ENCODE measurements around the gene RAB11FIP4. TPM values are rescaled to one million over a fixed set of nuclear protein-coding genes. Genes with fewer than 3 reads are reported as not detected.
"Not testable (repeated sequence)": the region's sequence is repeated elsewhere in the genome, so short reads cannot be mapped to it uniquely, and the experiment has no call there.

The RAB11FIP4 gene
- total RNA-seq: 10 to 100 TPM; 33.6 to 82.4 (median 61.8) TPM
- polyA plus RNA-seq: 10 to 100 TPM; 16.1 to 28.1 TPM
- total RNA-seq: 175 reads per million, percentile 92 among the genes with 10 or more reads in this experiment

DNA sequence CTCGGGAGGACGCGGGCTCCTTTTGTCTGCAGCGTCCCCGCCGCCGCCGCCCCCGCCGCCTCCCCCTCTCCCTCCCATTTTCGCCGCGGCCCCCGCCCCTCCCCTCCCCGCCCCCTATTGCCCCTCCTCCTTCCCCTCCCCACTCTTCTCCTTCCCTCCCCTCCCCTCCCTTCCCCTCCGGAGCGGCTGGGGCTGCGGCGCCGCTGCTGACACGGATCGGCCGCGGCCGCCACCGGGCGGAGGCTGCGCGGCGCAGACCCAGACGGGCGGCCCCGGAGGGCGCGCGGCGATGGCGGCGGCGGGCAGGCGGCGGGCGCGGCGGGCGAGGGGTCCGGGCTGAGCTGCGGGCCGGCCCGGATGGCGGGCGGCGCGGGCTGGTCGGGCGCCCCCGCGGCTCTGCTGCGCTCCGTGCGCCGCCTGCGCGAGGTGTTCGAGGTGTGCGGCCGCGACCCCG, at the start of gene RAB11FIP4:
TSS of gene RAB11FIP4 (plus strand) at position 180 of the 454 bp plus-strand sequence. CDS start at position 358, 178 bp downstream.
- Histone ChIP-seq H3K36me3 (ENCODE audit: control insufficient read depth in 2 of 3, insufficient read depth in 3 of 3, low read length in 3 of 3) (no peaks in the 10 kb centered on the region), H3K27me3 (ENCODE audit: control insufficient read depth in 2 of 2, insufficient read depth in 2 of 2, low read length in 2 of 2) (no peaks in the 10 kb centered on the region), H3K27ac (ENCODE audit: low read depth, low read length) (no peak within 1 kb of the TSS), H3K9me3 (ENCODE audit: control insufficient read depth in 2 of 3, low read length in 3 of 3) (no peaks in the 10 kb centered on the region), H3K4me1 (ENCODE audit: control insufficient read depth in 2 of 2, insufficient read depth in 2 of 2, low read length in 2 of 2) (no peaks in the 10 kb centered on the region), H3K4me3 (ENCODE audit: low read length) (no peak within 1 kb of the TSS)
- ATAC-seq: peak; percentile 60
- no peaks in the 10 kb centered on the region for H3K36me3 Mint-ChIP-seq
- peak in 1 of 9 donors; percentile 28 for DNase-seq
- peaks cover 0 to 3% (median 0%) of the 10 kb centered on the region in 11 donors for H3K9me3 Mint-ChIP-seq
- CTCF ChIA-PET: no interaction called here
- H3K4me1 Mint-ChIP-seq: peaks cover 10 to 17% (median 16%) of the 10 kb centered on the region in 7 donors
- POLR2A ChIA-PET: no interaction called here
- intact Hi-C loops (cut with micrococcal nuclease): loop anchor here in 1 of 2 donors (2.0 kb wide), 1 partner anchor 45 kb away; no protein-coding TSS in a partner anchor
- no peak within 1 kb of the TSS for H3K27ac Mint-ChIP-seq
- H3K27me3 Mint-ChIP-seq: peaks cover 37 to 68% (median 44%) of the 10 kb centered on the region in 5 donors
- H3K4me3 Mint-ChIP-seq: peak within 1 kb of the TSS; percentile 67 to 86 (median 75)

- H3K27ac Mint-ChIP-seq; H3K4me1 ChIP-seq (ENCODE audit: control insufficient read depth in 2 of 2, insufficient read depth in 2 of 2, low read length in 2 of 2); H3K9me3 ChIP-seq (ENCODE audit: control insufficient read depth in 2 of 3, low read length in 3 of 3); H3K4me3 ChIP-seq (ENCODE audit: low read length); H3K27me3 ChIP-seq (ENCODE audit: control insufficient read depth in 2 of 2, insufficient read depth in 2 of 2, low read length in 2 of 2); intact Hi-C loops (cut with micrococcal nuclease); POLR2A ChIA-PET; H3K27me3 Mint-ChIP-seq; H3K4me1 Mint-ChIP-seq; DNase-seq; ATAC-seq; CTCF ChIA-PET; H3K9me3 Mint-ChIP-seq; H3K27ac ChIP-seq (ENCODE audit: low read depth, low read length); H3K4me3 Mint-ChIP-seq: not testable (repeated sequence)
- H3K36me3 ChIP-seq (ENCODE audit: control insufficient read depth in 2 of 3, insufficient read depth in 3 of 3, low read length in 3 of 3): peaks cover 0 to 19% (median 5%) of the 10 kb centered on the region in 3 experiments
- peaks cover 9 to 43% (median 19%) of the 10 kb centered on the region in 5 donors for H3K36me3 Mint-ChIP-seq
Measured at GRCh38 chr17:31345191-31345747, 46.2 kb upstream of the RAB11FIP4 start.

DNA sequence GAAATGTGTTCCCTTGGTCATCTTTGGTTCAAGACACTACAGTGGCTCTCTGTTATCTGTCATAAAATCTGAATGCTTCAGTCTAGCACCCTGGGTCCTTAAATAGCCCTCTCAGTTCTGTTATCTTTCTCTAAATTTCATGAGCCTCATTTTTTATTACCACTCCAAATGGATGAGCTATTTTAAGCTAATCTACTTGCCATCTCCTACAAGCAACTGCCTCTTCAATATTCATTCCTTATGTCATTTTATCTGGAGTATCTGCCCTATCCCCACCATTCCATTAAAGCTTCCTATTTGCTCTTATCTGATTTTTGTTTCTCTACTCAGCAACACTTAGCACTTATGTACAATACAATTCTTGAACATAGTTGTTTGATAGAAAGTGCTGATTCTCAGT, 42.0 kb upstream of the RAB11FIP4 start:
- no peak overlapping the region for H3K4me3 ChIP-seq (ENCODE audit: low read length)
- POLR2A ChIA-PET: interaction anchor here (0.6 kb wide), 1 partner anchor 969 kb away, joined by 4 read pairs; no protein-coding TSS in a partner anchor
- no peaks in the 10 kb centered on the region for H3K9me3 ChIP-seq (ENCODE audit: control insufficient read depth in 2 of 3, low read length in 3 of 3)
- no peaks in the 10 kb centered on the region for H3K9me3 Mint-ChIP-seq
- H3K4me1 Mint-ChIP-seq: no peaks in the 10 kb centered on the region
- no peaks in the 10 kb centered on the region for H3K27me3 ChIP-seq (ENCODE audit: control insufficient read depth in 2 of 2, insufficient read depth in 2 of 2, low read length in 2 of 2)
- H3K27ac Mint-ChIP-seq: peak overlapping the region in 2 of 9 donors; percentile 14 to 49
- CTCF ChIA-PET: interaction anchor here (0.8 kb wide), 1 partner anchor 56 kb away, joined by 3 read pairs; no protein-coding TSS in a partner anchor
- intact Hi-C loops (cut with micrococcal nuclease): no loop called here
- no peak for ATAC-seq
- no peak for DNase-seq
- no peak overlapping the region for H3K4me3 Mint-ChIP-seq
- H3K36me3 ChIP-seq (ENCODE audit: control insufficient read depth in 2 of 3, insufficient read depth in 3 of 3, low read length in 3 of 3): peaks cover 2 to 22% (median 3%) of the 10 kb centered on the region in 3 experiments
- no peaks in the 10 kb centered on the region for H3K27me3 Mint-ChIP-seq
- H3K27ac ChIP-seq (ENCODE audit: low read depth, low read length): no peak overlapping the region
- H3K36me3 Mint-ChIP-seq: peaks cover 13 to 45% (median 21%) of the 10 kb centered on the region in 5 donors
- no peaks in the 10 kb centered on the region for H3K4me1 ChIP-seq (ENCODE audit: control insufficient read depth in 2 of 2, insufficient read depth in 2 of 2, low read length in 2 of 2)

GRCh38 chr17:31355935-31356334, 35.5 kb upstream of the RAB11FIP4 start:
- DNase-seq (no peak), ATAC-seq (no peak)
- intact Hi-C loops (cut with micrococcal nuclease): no loop called here
- Histone ChIP-seq H3K36me3 (ENCODE audit: control insufficient read depth in 2 of 3, insufficient read depth in 3 of 3, low read length in 3 of 3) (peaks cover 0 to 31% (median 25%) of the 10 kb centered on the region in 3 experiments), H3K9me3 (ENCODE audit: control insufficient read depth in 2 of 3, low read length in 3 of 3) (no peaks in the 10 kb centered on the region), H3K27ac (ENCODE audit: low read depth, low read length) (no peak overlapping the region), H3K4me1 (ENCODE audit: control insufficient read depth in 2 of 2, insufficient read depth in 2 of 2, low read length in 2 of 2) (no peaks in the 10 kb centered on the region), H3K27me3 (ENCODE audit: control insufficient read depth in 2 of 2, insufficient read depth in 2 of 2, low read length in 2 of 2) (no peaks in the 10 kb centered on the region), H3K4me3 (ENCODE audit: low read length) (no peak overlapping the region)
- Mint-ChIP-seq H3K27ac (no peak overlapping the region), H3K9me3 (no peaks in the 10 kb centered on the region), H3K4me1 (no peaks in the 10 kb centered on the region), H3K4me3 (no peak overlapping the region), H3K27me3 (no peaks in the 10 kb centered on the region), H3K36me3 (peaks cover 11 to 66% (median 23%) of the 10 kb centered on the region in 5 donors)
- ChIA-PET POLR2A (no interaction called here), CTCF (no interaction called here)

- Mint-ChIP-seq H3K36me3 (peaks cover 11 to 67% (median 27%) of the 10 kb centered on the region in 5 donors), H3K4me3 (no peak overlapping the region), H3K9me3 (no peaks in the 10 kb centered on the region), H3K27ac (no peak overlapping the region), H3K27me3 (no peaks in the 10 kb centered on the region), H3K4me1 (no peaks in the 10 kb centered on the region)
- no peaks in the 10 kb centered on the region for H3K27me3 ChIP-seq (ENCODE audit: control insufficient read depth in 2 of 2, insufficient read depth in 2 of 2, low read length in 2 of 2)
- H3K9me3 ChIP-seq (ENCODE audit: control insufficient read depth in 2 of 3, low read length in 3 of 3): no peaks in the 10 kb centered on the region
- no peak overlapping the region for H3K4me3 ChIP-seq (ENCODE audit: low read length)
- no peak overlapping the region for H3K27ac ChIP-seq (ENCODE audit: low read depth, low read length)
- H3K4me1 ChIP-seq (ENCODE audit: control insufficient read depth in 2 of 2, insufficient read depth in 2 of 2, low read length in 2 of 2): no peaks in the 10 kb centered on the region
- ATAC-seq (no peak), DNase-seq (no peak)
- CTCF ChIA-PET: no interaction called here
- POLR2A ChIA-PET: no interaction called here
- H3K36me3 ChIP-seq (ENCODE audit: control insufficient read depth in 2 of 3, insufficient read depth in 3 of 3, low read length in 3 of 3): peaks cover 0 to 31% (median 28%) of the 10 kb centered on the region in 3 experiments
- intact Hi-C loops (cut with micrococcal nuclease): no loop called here
Measured at GRCh38 chr17:31357091-31357490, 34.4 kb upstream of the RAB11FIP4 start.

DNA sequence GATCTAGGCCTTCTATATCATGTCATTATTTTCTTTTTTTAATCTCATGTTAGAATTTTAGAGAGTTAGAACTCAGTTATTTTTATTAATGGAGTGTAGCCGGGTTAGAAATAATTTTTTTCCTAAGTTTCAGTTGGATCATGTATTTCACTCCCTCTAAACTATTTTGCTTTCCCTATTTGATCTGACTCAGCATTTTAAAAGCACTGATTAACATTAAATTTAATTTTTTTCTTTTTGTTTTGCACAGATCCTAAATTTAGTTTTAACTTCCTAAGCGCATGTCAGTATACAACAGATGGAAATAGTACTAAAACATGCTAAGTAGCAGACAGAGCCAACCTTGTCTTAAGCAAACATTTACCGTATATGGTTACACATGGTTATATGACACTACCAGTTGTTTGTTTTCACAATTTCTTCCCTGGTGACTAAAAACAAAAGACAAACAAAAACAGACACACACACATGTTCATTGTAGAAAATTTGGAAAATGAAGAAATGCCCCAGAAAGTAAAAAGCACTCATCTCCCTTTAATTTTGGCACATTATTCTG, 33.6 kb upstream of the RAB11FIP4 start:
- no peaks in the 10 kb centered on the region for H3K27me3 Mint-ChIP-seq
- DNase-seq (no peak), ATAC-seq (no peak)
- Histone ChIP-seq H3K36me3 (ENCODE audit: control insufficient read depth in 2 of 3, insufficient read depth in 3 of 3, low read length in 3 of 3) (peaks cover 0 to 30% (median 25%) of the 10 kb centered on the region in 3 experiments), H3K27ac (ENCODE audit: low read depth, low read length) (no peak overlapping the region), H3K4me3 (ENCODE audit: low read length) (no peak overlapping the region), H3K4me1 (ENCODE audit: control insufficient read depth in 2 of 2, insufficient read depth in 2 of 2, low read length in 2 of 2) (no peaks in the 10 kb centered on the region), H3K27me3 (ENCODE audit: control insufficient read depth in 2 of 2, insufficient read depth in 2 of 2, low read length in 2 of 2) (no peaks in the 10 kb centered on the region), H3K9me3 (ENCODE audit: control insufficient read depth in 2 of 3, low read length in 3 of 3) (no peaks in the 10 kb centered on the region)
- H3K4me3 Mint-ChIP-seq: no peak overlapping the region
- no peaks in the 10 kb centered on the region for H3K4me1 Mint-ChIP-seq
- peaks cover 11 to 67% (median 33%) of the 10 kb centered on the region in 5 donors for H3K36me3 Mint-ChIP-seq
- CTCF ChIA-PET: no interaction called here
- no peak overlapping the region for H3K27ac Mint-ChIP-seq
- POLR2A ChIA-PET: interaction anchor here (0.6 kb wide), 1 partner anchor 15 kb away, joined by 3 read pairs; no protein-coding TSS in a partner anchor
- intact Hi-C loops (cut with micrococcal nuclease): no loop called here
- H3K9me3 Mint-ChIP-seq: no peaks in the 10 kb centered on the region
